Loucy (cell line): ENCODE measurements around the gene PIP4K2C.

ENCODE experiments used
- H2AFZ ChIP-seq: fragments of 200-600 bp; sonication (generic); 2 replicates; pipeline ENCODE4 v1.6.0; 2016; ENCODE audit warnings: antibody characterized with exemption, mild to moderate bottlenecking, low read length, moderate library complexity
- H3F3A ChIP-seq: fragments of 200-600 bp; 2 replicates; pipeline ENCODE4 v1.6.0; 2016; ENCODE audit warnings: antibody characterized with exemption, low read depth, mild to moderate bottlenecking
- H3K27me3 ChIP-seq: fragments of 200-600 bp; sonication (generic); 2 replicates; pipeline ENCODE4 v1.6.1; 2014; ENCODE audit warnings: low read length, mild to moderate bottlenecking; ENCODE audit not compliant: insufficient read depth, poor library complexity, severe bottlenecking
- H3K36me3 ChIP-seq: fragments of 200-600 bp; sonication (generic); 2 replicates; pipeline ENCODE4 v1.6.1; 2016; ENCODE audit warnings: low read length; ENCODE audit not compliant: insufficient read depth
- H3K4me1 ChIP-seq: fragments of 200-600 bp; sonication (generic); 2 replicates; pipeline ENCODE4 v1.5.1; 2014; ENCODE audit warnings: low read length, mild to moderate bottlenecking; ENCODE audit not compliant: insufficient read depth, poor library complexity, severe bottlenecking
- H3K4me2 ChIP-seq: fragments of 200-600 bp; sonication (generic); 2 replicates; pipeline ENCODE4 v1.6.0; 2014; ENCODE audit warnings: antibody characterized with exemption, low read length, low read depth, mild to moderate bottlenecking; ENCODE audit not compliant: poor library complexity, severe bottlenecking
- H3K4me3 ChIP-seq: fragments of 200-600 bp; sonication (generic); 2 replicates; pipeline ENCODE4 v1.5.1; 2014; ENCODE audit warnings: low read length, mild to moderate bottlenecking, mixed read lengths; ENCODE audit not compliant: poor library complexity, severe bottlenecking
- H3K79me2 ChIP-seq: fragments of 200-600 bp; sonication (generic); 2 replicates; pipeline ENCODE4 v1.6.1; 2014; ENCODE audit warnings: low read length; ENCODE audit not compliant: insufficient read depth
- H3K9ac ChIP-seq: fragments of 200-600 bp; sonication (generic); 2 replicates; pipeline ENCODE4 v1.6.0; 2014; ENCODE audit warnings: mild to moderate bottlenecking, low read depth, low read length, moderate library complexity; ENCODE audit not compliant: poor library complexity, severe bottlenecking
- H3K9me2 ChIP-seq: fragments of 200-600 bp; sonication (generic); replicated peaks from 2 replicates; pipeline ENCODE4 v1.6.1; 2016; ENCODE audit warnings: low read depth, low read length, mixed read lengths
- H3K9me3 ChIP-seq: fragments of 200-600 bp; sonication (generic); 2 replicates; pipeline ENCODE4 v1.6.1; 2014; ENCODE audit warnings: mild to moderate bottlenecking, antibody characterized with exemption, low read length, low read depth; ENCODE audit not compliant: insufficient read depth
- H4K20me1 ChIP-seq: fragments of 200-600 bp; sonication (generic); 2 replicates; pipeline ENCODE4 v1.6.0; 2014; ENCODE audit warnings: antibody characterized with exemption, low read length, mild to moderate bottlenecking; ENCODE audit not compliant: insufficient read depth, poor library complexity, severe bottlenecking
- EZH2phosphoT487 ChIP-seq: fragments of 200-600 bp; IDR thresholded peaks from 2 replicates; pipeline ENCODE4 v1.6.1; 2018; ENCODE audit warnings: antibody characterized with exemption, mild to moderate bottlenecking, moderate library complexity, borderline replicate concordance
- TF ChIP-seq, protein P1 (sequence below): fragments of 200-600 bp; sonication (generic); conservative IDR thresholded peaks from 2 replicates; pipeline ENCODE4 v1.5.1; 2014; ENCODE audit warnings: mild to moderate bottlenecking, antibody characterized with exemption, low read length

Gene PIP4K2C

DNA sequence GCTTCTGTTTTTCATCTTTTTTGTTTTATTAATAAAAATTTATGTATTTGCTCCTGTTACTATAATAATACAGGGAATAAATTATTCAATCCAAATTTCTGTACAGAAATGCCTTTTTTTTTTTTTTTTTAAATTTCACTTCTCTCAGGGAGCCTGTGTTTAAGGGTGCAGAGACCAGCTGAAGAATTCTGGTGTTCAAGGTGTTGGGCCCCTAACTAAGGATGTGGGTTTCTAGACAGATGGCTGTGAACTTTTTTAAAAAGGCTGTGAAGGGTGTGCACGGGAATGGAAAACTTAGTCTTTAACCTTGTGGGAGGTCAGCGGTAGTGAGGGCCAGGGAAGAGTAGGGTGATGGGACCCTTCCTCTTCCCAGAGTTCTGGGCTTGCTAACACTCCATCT is 12.3 kb downstream of the PIP4K2C start:
- no peaks in the 10 kb centered on the region for H4K20me1 ChIP-seq
- H3K36me3 ChIP-seq, result peaks cover 30% of the 10 kb centered on the region; the same call in 1 of the 2 replicates
- H3K79me2 ChIP-seq, result no peaks in the 10 kb centered on the region
- no peak overlapping the region for H2AFZ ChIP-seq
- H3K4me3 ChIP-seq, result no peak overlapping the region
- peaks cover 25% of the 10 kb centered on the region for H3K4me1 ChIP-seq
- H3F3A ChIP-seq, result no peaks in the 10 kb centered on the region
- TF ChIP-seq, protein P1, sequence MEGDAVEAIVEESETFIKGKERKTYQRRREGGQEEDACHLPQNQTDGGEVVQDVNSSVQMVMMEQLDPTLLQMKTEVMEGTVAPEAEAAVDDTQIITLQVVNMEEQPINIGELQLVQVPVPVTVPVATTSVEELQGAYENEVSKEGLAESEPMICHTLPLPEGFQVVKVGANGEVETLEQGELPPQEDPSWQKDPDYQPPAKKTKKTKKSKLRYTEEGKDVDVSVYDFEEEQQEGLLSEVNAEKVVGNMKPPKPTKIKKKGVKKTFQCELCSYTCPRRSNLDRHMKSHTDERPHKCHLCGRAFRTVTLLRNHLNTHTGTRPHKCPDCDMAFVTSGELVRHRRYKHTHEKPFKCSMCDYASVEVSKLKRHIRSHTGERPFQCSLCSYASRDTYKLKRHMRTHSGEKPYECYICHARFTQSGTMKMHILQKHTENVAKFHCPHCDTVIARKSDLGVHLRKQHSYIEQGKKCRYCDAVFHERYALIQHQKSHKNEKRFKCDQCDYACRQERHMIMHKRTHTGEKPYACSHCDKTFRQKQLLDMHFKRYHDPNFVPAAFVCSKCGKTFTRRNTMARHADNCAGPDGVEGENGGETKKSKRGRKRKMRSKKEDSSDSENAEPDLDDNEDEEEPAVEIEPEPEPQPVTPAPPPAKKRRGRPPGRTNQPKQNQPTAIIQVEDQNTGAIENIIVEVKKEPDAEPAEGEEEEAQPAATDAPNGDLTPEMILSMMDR, result no peak
- no peak for TF ChIP-seq EZH2phosphoT487
- no peaks in the 10 kb centered on the region for H3K9me3 ChIP-seq
- peak overlapping the region; percentile 17 for H3K4me2 ChIP-seq
- no peaks in the 10 kb centered on the region for H3K9me2 ChIP-seq
- H3K9ac ChIP-seq, result no peak overlapping the region
- H3K27me3 ChIP-seq, result no peaks in the 10 kb centered on the region

DNA sequence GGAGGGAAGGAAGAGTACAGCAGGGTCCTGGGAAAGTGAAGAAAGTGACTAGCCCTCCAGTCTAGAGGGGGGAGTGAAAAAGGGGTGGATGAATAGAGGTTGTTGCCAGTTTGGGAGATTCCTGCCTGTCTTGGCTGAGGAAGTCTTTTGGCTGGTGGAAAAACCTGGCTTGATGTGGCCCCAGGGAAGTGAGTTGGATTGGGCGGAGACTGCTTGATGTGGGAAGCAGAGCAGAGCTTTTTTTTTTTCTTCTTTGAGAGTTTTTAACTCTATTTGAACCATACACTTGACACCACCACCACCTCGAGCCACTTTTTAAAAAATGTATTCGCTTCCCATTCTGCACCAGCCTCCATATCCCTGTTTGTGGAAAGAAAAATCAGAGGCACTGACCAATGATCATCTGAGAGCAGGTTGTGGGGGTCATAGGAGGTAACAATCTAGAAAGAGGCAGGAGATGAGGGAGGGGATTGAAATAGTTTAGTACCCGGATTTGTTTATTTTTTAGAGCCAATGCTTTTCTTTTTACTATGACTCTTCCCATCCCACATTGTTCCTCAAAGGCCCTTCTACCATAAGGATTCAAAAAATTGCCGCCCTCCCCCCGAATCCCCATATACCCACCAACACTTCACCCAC is 12.9 kb downstream of the PIP4K2C start:
- TF ChIP-seq, protein P1, result no peak
- TF ChIP-seq EZH2phosphoT487, result no peak
- H3K9ac ChIP-seq, result peak overlapping the region; percentile 31
- no peaks in the 10 kb centered on the region for H3K9me2 ChIP-seq
- H3K79me2 ChIP-seq, result no peaks in the 10 kb centered on the region
- H3K9me3 ChIP-seq, result no peaks in the 10 kb centered on the region
- no peaks in the 10 kb centered on the region for H3F3A ChIP-seq
- peak overlapping the region; percentile 95 for H2AFZ ChIP-seq
- H3K27me3 ChIP-seq, result no peaks in the 10 kb centered on the region
- peaks cover 28% of the 10 kb centered on the region; the same call in 1 of the 2 replicates for H3K36me3 ChIP-seq
- H3K4me3 ChIP-seq, result peak overlapping the region; percentile 81
- H3K4me2 ChIP-seq, result peak overlapping the region; percentile 92
- H4K20me1 ChIP-seq, result no peaks in the 10 kb centered on the region
- peaks cover 25% of the 10 kb centered on the region for H3K4me1 ChIP-seq

DNA sequence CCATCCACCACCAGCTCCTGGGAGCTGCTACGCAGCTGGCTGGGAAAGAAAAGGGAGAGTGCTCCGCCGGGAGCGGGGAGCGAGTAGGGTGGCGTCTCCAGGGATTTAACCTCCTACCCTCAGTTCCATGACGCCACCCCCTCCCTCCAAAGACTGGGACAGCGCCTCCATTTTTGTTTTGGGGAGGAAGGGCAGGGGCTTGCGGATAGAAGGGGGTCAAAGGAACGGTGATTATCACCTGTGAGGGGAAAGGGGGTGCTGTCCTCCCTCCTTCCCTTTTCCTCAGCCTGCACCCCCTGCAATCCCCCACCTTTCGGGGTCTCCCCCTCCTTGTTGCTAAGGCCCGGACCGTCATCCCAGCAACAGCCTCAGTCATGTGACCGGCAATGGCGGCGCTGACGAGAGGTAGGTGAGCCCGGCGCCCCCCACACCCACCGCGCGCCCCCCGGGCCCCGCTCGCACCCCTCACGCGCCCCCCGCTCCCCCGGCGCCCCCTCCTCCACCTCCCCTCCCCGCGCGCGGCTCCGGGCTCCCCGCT is 13.5 kb downstream of the PIP4K2C start, which contains the start of gene DTX3:
Gene DTX3, plus strand, starts transcription at position 371 of the 538 bp plus-strand sequence. CDS start 1,694 bp downstream, outside the sequence.
- Histone ChIP-seq H3K9me3 (no peaks in the 10 kb centered on the region), H3K9me2 (no peaks in the 10 kb centered on the region), H3K36me3 (peaks cover 23% of the 10 kb centered on the region; the same call in 1 of the 2 replicates), H3K4me2 (peak within 1 kb of the TSS; percentile 92), H3K4me3 (peak within 1 kb of the TSS; percentile 81), H4K20me1 (no peaks in the 10 kb centered on the region), H3K4me1 (peaks cover 25% of the 10 kb centered on the region), H3K9ac (peak within 1 kb of the TSS; percentile 76), H3F3A (no peaks in the 10 kb centered on the region), H2AFZ (peak within 1 kb of the TSS; percentile 95), H3K27me3 (no peaks in the 10 kb centered on the region), H3K79me2 (no peaks in the 10 kb centered on the region)
- TF ChIP-seq EZH2phosphoT487, result no peak
- TF ChIP-seq, protein P1, result no peak
